HS-5 (cell line): Measurements from ENCODE around the gene DDIT3.
A peak's percentile ranks its signal among the peaks of the same experiment; 100 is the strongest.
"Not testable (repeated sequence)": the region's sequence is repeated elsewhere in the genome, so short reads cannot be mapped to it uniquely, and the experiment has no call there.

Source experiments
- DNase-seq: peaks from one replicate; pipeline ENCODE4 v3.0.0-alpha.2; 2012; ENCODE audit warnings: low read depth

The DDIT3 gene

GRCh38 chr12:57525615-57526383, 5.5 kb upstream of the DDIT3 start:
- no peak for DNase-seq

DNA sequence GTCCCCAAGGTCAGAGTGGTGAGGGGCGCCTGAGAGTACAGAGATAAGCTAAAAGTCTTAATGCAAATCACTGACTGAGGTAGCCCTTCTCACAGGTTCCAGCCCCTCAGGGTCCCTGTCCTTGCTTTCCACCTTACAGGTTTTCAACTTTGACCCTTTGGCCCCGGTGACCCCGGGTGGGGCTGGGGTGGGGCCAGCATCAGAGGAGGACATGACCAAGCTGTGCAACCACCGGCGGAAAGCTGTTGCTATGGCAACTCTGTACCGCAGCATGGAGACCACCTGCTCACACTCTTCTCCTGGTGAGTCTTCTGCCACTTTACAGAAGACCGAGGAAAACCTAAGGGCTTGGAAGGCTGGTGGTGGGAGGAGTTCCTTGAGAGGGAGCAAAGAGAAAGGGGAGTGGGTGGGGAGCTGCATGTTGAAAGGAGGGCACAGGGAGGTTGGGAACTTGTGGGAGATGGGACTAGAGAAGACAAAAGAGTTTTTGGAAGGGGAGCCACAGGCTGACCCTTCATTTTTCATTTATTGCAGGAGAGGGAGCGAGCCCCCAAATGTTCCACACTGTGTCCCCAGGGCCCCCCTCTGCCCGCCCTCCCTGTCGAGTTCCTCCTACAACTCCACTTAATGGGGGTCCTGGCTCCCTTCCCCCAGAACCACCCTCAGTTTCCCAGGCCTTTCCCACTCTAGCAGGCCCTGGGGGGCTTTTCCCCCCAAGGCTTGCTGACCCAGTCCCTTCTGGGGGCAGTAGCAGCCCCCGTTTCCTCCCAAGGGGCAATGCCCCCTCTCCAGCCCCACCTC, 4.7 kb upstream of the DDIT3 start:
- DNase-seq: no peak

DNA sequence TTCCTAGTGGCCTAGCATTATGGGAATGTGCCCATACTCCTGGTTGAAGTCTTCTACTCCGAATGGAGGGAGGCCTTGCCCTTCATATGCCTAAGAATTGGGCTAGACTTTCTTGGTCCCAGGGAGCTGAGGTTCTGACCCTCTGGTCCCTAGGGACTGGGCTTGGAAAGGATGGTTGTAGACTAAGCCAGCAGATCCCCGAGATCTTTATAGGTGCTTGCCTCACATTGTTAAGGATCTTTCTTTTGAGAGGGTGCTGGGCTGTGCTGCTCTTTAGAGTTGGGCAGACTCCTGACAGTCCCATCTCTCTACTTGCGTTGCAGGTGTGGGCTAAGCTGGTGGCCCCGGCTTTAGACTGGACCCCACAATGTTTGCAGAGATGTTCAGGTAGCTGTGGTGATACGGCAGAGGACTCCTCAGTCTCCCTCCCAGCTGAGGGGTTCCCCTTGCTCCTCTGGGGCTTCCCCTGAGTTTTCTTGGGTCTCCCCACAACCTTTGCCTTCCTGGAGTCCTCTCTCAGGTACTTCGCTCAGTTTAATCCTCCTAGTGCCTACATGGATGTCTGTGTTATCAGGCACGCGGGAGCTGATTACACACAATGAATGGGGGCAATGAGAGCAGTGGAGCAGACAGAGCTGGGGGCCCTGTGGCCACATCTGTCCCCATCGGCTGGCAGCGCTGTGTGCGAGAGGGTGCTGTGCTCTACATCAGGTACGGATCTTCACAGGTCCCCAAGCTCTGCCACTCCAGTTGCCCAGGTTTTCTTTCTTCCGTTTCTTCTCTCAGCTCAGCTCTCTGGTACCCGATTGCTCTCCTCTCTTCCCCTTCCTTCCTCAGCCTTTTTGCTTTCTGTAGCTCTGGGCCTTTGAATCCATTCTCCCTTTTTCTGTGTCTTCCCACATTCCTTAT, 3.6 kb upstream of the DDIT3 start:
- no peak for DNase-seq

- no peak for DNase-seq
Observed at GRCh38 chr12:57522887-57523705, 2.8 kb upstream of the DDIT3 start.

GRCh38 chr12:57522011-57522886, 1.9 kb upstream of the DDIT3 start, which contains the start of gene MBD6:
MBD6 (plus strand) TSS chr12:57522824; CDS start chr12:57524304, 1,480 bp downstream.
- peak; percentile 74 for DNase-seq

DNA sequence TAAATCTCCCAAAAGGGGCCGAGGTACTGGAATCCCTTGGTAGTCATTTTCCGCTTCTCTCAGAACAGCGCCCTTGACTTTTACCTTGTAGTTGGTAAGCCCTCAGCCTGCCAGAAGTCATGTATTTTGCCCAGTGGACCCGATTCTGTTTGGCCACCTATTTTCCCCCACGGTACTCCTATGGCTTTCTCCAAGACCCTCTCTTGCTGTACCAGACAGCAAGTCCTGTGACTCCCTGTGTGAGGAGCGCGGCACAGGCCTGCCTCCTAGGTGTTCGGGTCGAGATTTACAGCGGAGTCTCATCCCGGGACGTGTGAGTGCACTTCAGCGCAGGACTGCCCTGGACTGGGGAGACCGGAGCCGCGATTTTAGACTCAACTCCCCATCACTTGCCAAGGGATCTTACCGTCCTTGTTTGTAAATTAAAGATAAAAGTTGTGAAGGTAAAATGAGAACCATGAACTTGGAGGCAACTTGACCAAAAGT, 1.3 kb upstream of the DDIT3 start:
- DNase-seq: no peak

GRCh38 chr12:57519796-57520052, 590 bp downstream of the DDIT3 start:
- DNase-seq: no peak

GRCh38 chr12:57518920-57519795, 1.2 kb downstream of the DDIT3 start:
- no peak for DNase-seq

GRCh38 chr12:57518176-57518919, 2.0 kb downstream of the DDIT3 start:
- DNase-seq: no peak

GRCh38 chr12:57517718-57518117, 2.6 kb downstream of the DDIT3 start:
- not testable (repeated sequence) for DNase-seq

- DNase-seq: no peak
Observed at GRCh38 chr12:57517187-57517586, 3.1 kb downstream of the DDIT3 start.

GRCh38 chr12:57516617-57517153, 3.6 kb downstream of the DDIT3 start:
- no peak for DNase-seq

DNA sequence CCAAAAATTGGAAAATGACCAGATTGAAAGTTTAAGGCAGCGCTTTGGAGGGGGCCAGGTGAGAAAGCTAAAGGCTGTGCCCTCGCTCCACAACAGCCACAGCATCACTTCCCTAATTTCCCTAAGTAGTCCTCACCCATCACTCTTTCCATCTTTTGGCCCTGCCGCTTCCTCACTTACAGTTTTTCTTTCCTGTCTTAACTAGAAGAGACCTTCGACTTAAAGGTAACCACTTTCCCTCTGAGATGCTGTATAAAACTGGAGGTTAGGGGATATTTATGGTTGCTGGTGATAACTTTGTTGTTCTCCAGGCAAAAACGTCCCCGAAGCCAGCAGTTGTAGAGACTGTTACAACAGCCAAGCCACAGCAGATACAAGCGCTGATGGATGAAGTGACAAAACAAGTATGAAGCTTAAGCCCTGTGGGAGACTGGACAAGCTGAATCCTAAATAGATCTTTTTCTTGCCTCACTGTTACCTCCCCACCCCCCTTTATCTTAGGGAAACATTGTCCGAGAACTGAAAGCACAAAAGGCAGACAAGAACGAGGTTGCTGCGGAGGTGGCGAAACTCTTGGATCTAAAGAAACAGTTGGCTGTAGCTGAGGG, 4.3 kb downstream of the DDIT3 start:
- DNase-seq: no peak

DNA sequence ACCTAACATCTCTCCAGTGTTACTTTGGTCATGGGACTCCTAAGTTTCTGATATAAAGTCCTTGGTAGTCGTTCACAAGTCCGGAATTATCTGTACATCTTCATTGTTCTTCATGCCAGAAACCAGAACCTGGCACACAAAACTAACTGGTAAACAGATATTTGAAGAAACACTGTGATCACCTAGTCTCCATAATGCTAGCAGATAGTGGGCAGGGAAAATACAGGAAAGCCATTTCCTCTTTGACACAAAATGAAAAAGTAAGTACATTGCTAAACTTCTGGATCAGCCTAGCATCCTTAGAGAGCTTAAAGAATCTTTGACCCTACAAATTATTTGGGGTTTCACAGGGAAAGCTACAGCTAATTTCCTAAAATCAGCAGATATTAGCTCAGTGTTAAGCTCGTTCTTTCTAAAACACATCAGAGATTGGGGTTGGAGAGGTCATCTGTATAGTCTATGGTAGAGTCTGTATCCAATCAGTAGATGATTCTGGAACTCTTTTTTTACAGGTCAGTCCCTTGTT, 4.8 kb downstream of the DDIT3 start:
- DNase-seq: no peak

GRCh38 chr12:57514720-57515407, 5.5 kb downstream of the DDIT3 start:
- no peak for DNase-seq

DNA sequence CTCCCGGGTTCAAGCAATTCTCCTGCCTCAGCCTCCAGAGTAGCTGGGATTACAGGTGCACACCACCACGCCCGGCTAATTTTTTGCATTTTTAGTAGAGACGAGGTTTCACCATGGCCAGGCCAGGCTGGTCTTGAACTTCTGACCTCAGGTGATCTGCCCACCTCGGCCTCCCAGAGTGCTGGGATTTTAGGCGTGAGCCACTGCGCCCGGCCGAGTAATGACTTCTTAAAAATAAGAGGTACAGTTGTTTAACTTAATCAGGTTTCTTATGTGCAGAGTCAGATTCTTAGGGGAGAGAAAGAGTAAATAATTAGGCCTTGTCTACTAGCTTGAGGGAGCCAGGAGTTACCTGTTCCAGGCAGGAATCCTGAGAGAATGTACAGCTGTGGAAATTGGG, 6.1 kb downstream of the DDIT3 start:
- DNase-seq: not testable (repeated sequence)

GRCh38 chr12:57513677-57514076, 6.6 kb downstream of the DDIT3 start:
- DNase-seq: not testable (repeated sequence)
